K562 (cell line): ENCODE results near the gene SMU1. TPM values are rescaled to one million over a fixed set of nuclear protein-coding genes. Genes with fewer than 3 reads are reported as not detected.

Experiments
- ATAC-seq: fragments of 200-7000 bp; cut with Tn5 transposase; 3 replicates; pipeline ENCODE4 v1.9.1; 2020; ENCODE audit warnings: moderate library complexity
- BruUV-seq: library from RNA; stranded (reverse); fragments of 400-500 nt; replicated peaks from 2 replicates; lab custom pipeline; 2021; lab: Mats Ljungman, UMichigan
- CTCF ChIA-PET: fragments of 300-600 bp; formaldehyde crosslinking; extraction: SDS; loops from one replicate; lab custom pipeline; 2021; ENCODE audit warnings: low intra/inter-chr PET ratio; lab: Yijun Ruan, JAX
- POLR2A ChIA-PET: fragments of 300-600, 350-650 bp; sonication (Branson Sonifier 250); formaldehyde crosslinking; extraction: SDS; loops from one replicate; lab custom pipeline; 2021; ENCODE audit warnings: antibody characterized with exemption, inconsistent platforms; lab: Yijun Ruan, JAX
- DNase-seq, 4 experiments: peaks; one replicate each; pipeline versions ENCODE4 v3.0.0 to v3.0.0-alpha.2; 2011 to 2018; ENCODE audit warnings: low spot score in 3 of 4, mixed read lengths in 3 of 4; ENCODE audit errors: extremely low read depth in 1 of 4
- FAIRE-seq: peaks from 2 replicates; lab custom pipeline; 2011; peaks lifted over from hg19 to GRCh38; lab: Jason Lieb, UNC
- H2AFZ ChIP-seq: 2 replicates; pipeline ENCODE4 v1.6.0; 2011; ENCODE audit warnings: low read depth, low read length, control low read depth, inconsistent platforms
- H3K27ac ChIP-seq: fragments of 200-600 bp; 3 replicates; pipeline ENCODE4 v1.8.0; 2011; ENCODE audit warnings: low read depth, mild to moderate bottlenecking, control low read depth, inconsistent platforms, low read length, moderate library complexity, mixed read lengths; ENCODE audit errors: extremely low read depth
- H3K27me3 ChIP-seq, 2 experiments: fragments of 300-600 bp in 1 of 2; 2 replicates in 1 of 2; 3 replicates in 1 of 2; pipeline versions ENCODE4 v1.6.0 to v1.8.0; 2011; ENCODE audit warnings: inconsistent platforms in 2 of 2, low read length in 2 of 2, mild to moderate bottlenecking in 1 of 2, mixed read lengths in 1 of 2, moderate library complexity in 1 of 2; ENCODE audit not compliant: control insufficient read depth in 2 of 2, insufficient read depth in 2 of 2
- H3K36me3 ChIP-seq: fragments of 300-600 bp; 3 replicates; pipeline ENCODE4 v1.8.0; 2011; ENCODE audit warnings: mild to moderate bottlenecking, low read length, inconsistent platforms; ENCODE audit not compliant: control insufficient read depth, insufficient read depth
- H3K4me1 ChIP-seq, 2 experiments: fragments of 200-600 bp in 1 of 2; replicated peaks in 1 of 2; 2 replicates in 1 of 2; 3 replicates in 1 of 2; pipeline versions ENCODE4 v1.5.1 to v1.8.0; 2011; ENCODE audit warnings: inconsistent platforms in 2 of 2, low read length in 2 of 2, mild to moderate bottlenecking in 1 of 2, mixed read lengths in 1 of 2, moderate library complexity in 1 of 2; ENCODE audit not compliant: control insufficient read depth in 2 of 2, insufficient read depth in 2 of 2
- H3K4me2 ChIP-seq: 2 replicates; pipeline ENCODE4 v1.6.1; 2011; ENCODE audit warnings: low read length, control low read depth, inconsistent platforms, mixed read lengths; ENCODE audit not compliant: insufficient read depth
- H3K4me3 ChIP-seq: fragments of 200-600 bp; sonication (generic), shearing (Covaris generic); 2 replicates; pipeline ENCODE4 v1.5.1; 2016; ENCODE audit warnings: control low read depth, inconsistent platforms
- H3K79me2 ChIP-seq: fragments of 200-600 bp; 3 replicates; pipeline ENCODE4 v1.8.0; 2011; ENCODE audit warnings: low read length, inconsistent platforms; ENCODE audit not compliant: control insufficient read depth, insufficient read depth
- H3K9ac ChIP-seq, 2 experiments: 2 replicates each; pipeline versions ENCODE4 v1.6.0 to v1.6.1; 2011; ENCODE audit warnings: low read depth in 2 of 2, low read length in 2 of 2, control low read depth in 1 of 2, inconsistent platforms in 1 of 2, mild to moderate bottlenecking in 1 of 2, mixed read lengths in 1 of 2; ENCODE audit not compliant: insufficient read depth in 1 of 2
- H3K9me1 ChIP-seq: one replicate; pipeline ENCODE4 v1.6.0; 2011; ENCODE audit warnings: inconsistent platforms, mild to moderate bottlenecking, low read length, moderate library complexity; ENCODE audit not compliant: control insufficient read depth, insufficient read depth
- H3K9me3 ChIP-seq: replicated peaks from 2 replicates; pipeline ENCODE4 v1.5.1; 2011; ENCODE audit warnings: low read depth, low read length, inconsistent platforms; ENCODE audit not compliant: control insufficient read depth, insufficient read depth
- H4K20me1 ChIP-seq: replicated peaks from 2 replicates; pipeline ENCODE4 v1.6.1; 2011; ENCODE audit warnings: low read length, inconsistent platforms, mixed read lengths; ENCODE audit not compliant: control insufficient read depth, insufficient read depth
- SMAD1 ChIP-seq: fragments of 150-350 bp; IDR thresholded peaks from 2 replicates; pipeline ENCODE4 v1.6.1; 2014; ENCODE audit warnings: low read length, low read depth; ENCODE audit not compliant: partially characterized antibody
- WGBS: fragments of 100-300 bp; shearing (Covaris generic); methylation state at CpG from one replicate; pipeline ENCODE4 v1.1.6; 2016; ENCODE audit warnings: low coverage, mixed read lengths; ENCODE audit not compliant: insufficient coverage; ENCODE audit errors: missing lambda C conversion rate; 5-methylcytosine and 5-hydroxymethylcytosine counted together
- in situ Hi-C: fragments of 300-500 bp; cut with MboI; formaldehyde crosslinking; loops from 4 replicates; pipeline ENCODE4 v1.15.0; 2018; ENCODE audit warnings: inconsistent platforms, mixed read lengths
- intact Hi-C: fragments of 100-400 bp; cut with micrococcal nuclease; formaldehyde crosslinking; loops from 2 replicates; pipeline ENCODE4 v1.14.2; 2022
- polyA plus RNA-seq, 8 experiments: library from polyadenylated mRNA; depleted of rRNA in 4 of 8; stranded (reverse) in 5 of 8; unstranded in 3 of 8; fragments of >200 nt; fragmentation: Nextera tagmentation in 2 of 8; fragmentation: Illumina TruSeq in 1 of 8; extraction: Ambion mirVana in 2 of 8; extraction: Trizol in 1 of 8; gene quantifications; 2 replicates each; pipeline versions ENCODE4 v1.2.1 to v1.2.3, GENCODE V29; 2011 to 2014; ENCODE audit warnings: inconsistent platforms in 1 of 8, missing spikeins in 1 of 8
- total RNA-seq, 7 experiments: library from RNA; depleted of rRNA in 6 of 7; stranded (reverse); fragments of >200 nt in 6 of 7; fragmentation: Illumina TruSeq in 2 of 7; extraction: Trizol in 2 of 7; gene quantifications; 2 replicates each; pipeline versions ENCODE4 v1.2.1 to v1.2.3, GENCODE V29; 2011 to 2021; ENCODE audit warnings: low replicate concordance in 1 of 7
- TF ChIP-seq, protein P1 (sequence below), 3 experiments: IDR thresholded peaks in 2 of 3; conservative IDR thresholded peaks in 1 of 3; 2 replicates each; pipeline ENCODE4 v1.5.1; 2011 to 2012; ENCODE audit warnings: low read length in 3 of 3, mild to moderate bottlenecking in 3 of 3, control low read depth in 2 of 3, improper control_type of control experiment in 1 of 3, inconsistent platforms in 1 of 3, low read depth in 1 of 3, mixed read lengths in 1 of 3, moderate library complexity in 1 of 3; ENCODE audit not compliant: insufficient read depth in 2 of 3

The SMU1 gene
- total and polyA plus RNA-seq, 9 of the 15 experiments (the other 6 are each of a cell fraction or from before 2014, with no cell fraction given) = 13.2 to 33.4 (median 20.7) TPM

DNA sequence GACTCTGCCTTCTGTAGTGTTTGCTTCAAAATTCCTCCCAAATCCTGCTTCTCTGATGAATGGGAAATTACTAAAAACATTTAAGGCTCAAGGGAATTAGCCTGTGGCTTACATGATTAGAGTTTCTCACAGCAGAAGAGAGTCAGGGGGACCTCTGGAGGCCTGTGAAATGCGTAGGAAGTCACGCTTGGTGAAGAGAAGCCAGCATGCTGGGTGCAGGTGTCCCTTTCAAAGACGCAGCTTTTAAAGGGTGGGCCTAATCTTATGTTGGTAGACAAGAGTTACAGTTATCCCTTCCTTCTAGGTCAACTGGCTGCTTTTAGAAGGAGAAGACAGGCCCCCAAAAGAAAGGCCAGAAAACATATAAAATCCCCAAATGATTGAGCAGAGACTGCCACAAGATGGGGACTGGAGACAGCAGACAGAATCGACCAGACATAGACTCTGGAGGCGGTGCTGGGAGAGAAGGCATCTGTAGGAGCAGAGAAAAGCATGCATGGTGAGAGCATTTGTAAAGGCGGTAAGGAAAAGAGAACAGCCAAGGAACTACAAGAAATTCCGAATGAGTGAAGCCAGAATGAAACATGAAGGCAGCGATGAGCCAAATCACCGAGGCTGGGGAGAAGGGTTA lies 48.4 kb upstream of the SMU1 start:
- Histone ChIP-seq H3K9me3 (no peaks in the 10 kb centered on the region), H3K36me3 (peaks cover 33% of the 10 kb centered on the region; the same call in 2 of the 3 replicates), H3K79me2 (no peaks in the 10 kb centered on the region), H3K9ac (no peak overlapping the region), H3K4me3 (no peak overlapping the region), H3K9me1 (no peaks in the 10 kb centered on the region), H4K20me1 (no peaks in the 10 kb centered on the region; the same call in 1 of the 2 replicates), H3K4me2 (no peak overlapping the region), H3K27ac (no peak overlapping the region), H3K4me1 (peaks cover 0 to 6% of the 10 kb centered on the region in 2 experiments; a peak in 3 of 5 replicates), H3K27me3 (no peaks in the 10 kb centered on the region), H2AFZ (no peak overlapping the region)
- no peak for DNase-seq
- no peak for FAIRE-seq
- ChIA-PET POLR2A (no interaction called here), CTCF (interaction anchor here (0.6 kb wide), 1 partner anchor 114 kb away, joined by 6 read pairs; no protein-coding TSS in a partner anchor)
- 80% methylated on average over 9 of the region's 9 CpGs for WGBS
- ATAC-seq = no peak
- in situ Hi-C loops (no loop called here), intact Hi-C loops (no loop called here)
- TF ChIP-seq SMAD1 = no peak
- TF ChIP-seq, protein P1, sequence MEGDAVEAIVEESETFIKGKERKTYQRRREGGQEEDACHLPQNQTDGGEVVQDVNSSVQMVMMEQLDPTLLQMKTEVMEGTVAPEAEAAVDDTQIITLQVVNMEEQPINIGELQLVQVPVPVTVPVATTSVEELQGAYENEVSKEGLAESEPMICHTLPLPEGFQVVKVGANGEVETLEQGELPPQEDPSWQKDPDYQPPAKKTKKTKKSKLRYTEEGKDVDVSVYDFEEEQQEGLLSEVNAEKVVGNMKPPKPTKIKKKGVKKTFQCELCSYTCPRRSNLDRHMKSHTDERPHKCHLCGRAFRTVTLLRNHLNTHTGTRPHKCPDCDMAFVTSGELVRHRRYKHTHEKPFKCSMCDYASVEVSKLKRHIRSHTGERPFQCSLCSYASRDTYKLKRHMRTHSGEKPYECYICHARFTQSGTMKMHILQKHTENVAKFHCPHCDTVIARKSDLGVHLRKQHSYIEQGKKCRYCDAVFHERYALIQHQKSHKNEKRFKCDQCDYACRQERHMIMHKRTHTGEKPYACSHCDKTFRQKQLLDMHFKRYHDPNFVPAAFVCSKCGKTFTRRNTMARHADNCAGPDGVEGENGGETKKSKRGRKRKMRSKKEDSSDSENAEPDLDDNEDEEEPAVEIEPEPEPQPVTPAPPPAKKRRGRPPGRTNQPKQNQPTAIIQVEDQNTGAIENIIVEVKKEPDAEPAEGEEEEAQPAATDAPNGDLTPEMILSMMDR (IDR thresholded peaks at IDR 0.05 in 2 of 3, conservative IDR thresholded peaks at IDR 0.05 in 1 of 3; ENCODE audit: insufficient read depth in 2 of 3, low read depth in 1 of 3, low read length in 3 of 3) = 0 out of 6 replicates have a peak, but pooled peaks of 1 of the 3 experiments have one; percentile 7
- no TSS peak for BruUV-seq
